A549 treated with AZD9567 at 1 μM for 4 hours (cell line): ENCODE results near the gene SEC24D. TPM values are rescaled to one million over a fixed set of nuclear protein-coding genes. Genes with fewer than 3 reads are reported as not detected.

Experiments
- total RNA-seq: library from RNA; stranded (reverse); fragments of 200-300 nt; extraction: Qiagen RNA extraction; gene quantifications from 5 replicates; pipeline ENCODE4 v1.2.3, GENCODE V29; 2022; ENCODE audit not compliant: insufficient read depth

The SEC24D gene
- total RNA-seq, result 12.5 to 18.4 TPM (median 15.6 TPM) in 5 replicates

GRCh38 chr4:118835571-118836300 lies at the start of gene SEC24D:
TSS of gene SEC24D (minus strand) at chr4:118836126. CDS start at chr4:118833696, 2,430 bp downstream.

GRCh38 chr4:118684873-118685811 lies 150.8 kb downstream of the SEC24D start, which contains the start of gene METTL14:
TSS of gene METTL14 (plus strand) at chr4:118685392. CDS start at chr4:118685535, 143 bp downstream.

Other genes with a start within 250 kb of the SEC24D start
- 13.9 to 19.7 TPM (median 16.5 TPM) in 5 replicates for gene METTL14, start 150.7 kb downstream of the SEC24D start, total RNA-seq
- gene SYNPO2, start 52.7 kb upstream of the SEC24D start, total RNA-seq, result 0.42 to 0.77 TPM (median 0.59 TPM) in 5 replicates